IMR-90 (cell line): Measurements from ENCODE around the gene SLIT3. TPM values are rescaled to one million over a fixed set of nuclear protein-coding genes. Genes with fewer than 3 reads are reported as not detected.

Experiments
- ATAC-seq: fragments of 200-7000 bp; cut with Tn5 transposase; 2 replicates; pipeline ENCODE4 v1.9.1; 2020; ENCODE audit warnings: low read depth, mild to moderate bottlenecking, moderate library complexity
- BruUV-seq: library from RNA; stranded (reverse); fragments of 400-500 nt; replicated peaks from 2 replicates; lab custom pipeline; 2021; lab: Mats Ljungman, UMichigan
- CTCF ChIA-PET: fragments of 300-600 bp; formaldehyde crosslinking; extraction: SDS; loops from one replicate; lab custom pipeline; 2021; ENCODE audit warnings: antibody characterized with exemption; lab: Yijun Ruan, JAX
- POLR2A ChIA-PET: fragments of 300-600 bp; sonication (Branson Sonifier 250); formaldehyde crosslinking; loops from one replicate; lab custom pipeline; 2022; ENCODE audit warnings: antibody characterized with exemption; ENCODE audit not compliant: unreplicated experiment; lab: Charles Lee
- DNase-seq: peaks from one replicate; pipeline ENCODE4 v3.0.0; 2013
- H2AFZ ChIP-seq: replicated peaks from 2 replicates; pipeline ENCODE3; 2013; ENCODE audit warnings: low read length, mild to moderate bottlenecking; ENCODE audit not compliant: poor library complexity
- H2AK5ac ChIP-seq: 2 replicates; pipeline ENCODE4 v1.6.1; 2013; ENCODE audit warnings: low read depth, low read length, inconsistent platforms
- H2AK9ac ChIP-seq: replicated peaks from 2 replicates; pipeline ENCODE3; 2013; ENCODE audit warnings: mild to moderate bottlenecking, low read depth, low read length, moderate library complexity; ENCODE audit not compliant: poor library complexity
- H2BK120ac ChIP-seq: 2 replicates; pipeline ENCODE4 v1.6.1; 2013; ENCODE audit warnings: low read depth, low read length, inconsistent platforms
- H2BK15ac ChIP-seq: 3 replicates; pipeline ENCODE4 v1.6.1; 2013; ENCODE audit warnings: low read depth, low read length, inconsistent platforms
- H2BK20ac ChIP-seq: 2 replicates; pipeline ENCODE4 v1.6.1; 2013; ENCODE audit warnings: low read depth, mild to moderate bottlenecking, inconsistent platforms, low read length, moderate library complexity
- H2BK5ac ChIP-seq: 2 replicates; pipeline ENCODE4 v1.6.1; 2013; ENCODE audit warnings: mild to moderate bottlenecking, low read depth, low read length, inconsistent platforms; ENCODE audit not compliant: poor library complexity, severe bottlenecking
- H3K14ac ChIP-seq: replicated peaks from 2 replicates; pipeline ENCODE4 v1.6.1; 2013; ENCODE audit warnings: low read depth, low read length, inconsistent platforms
- H3K18ac ChIP-seq: 2 replicates; pipeline ENCODE4 v1.6.1; 2013; ENCODE audit warnings: low read depth, low read length, control low read depth
- H3K23ac ChIP-seq: 2 replicates; pipeline ENCODE4 v1.6.1; 2013; ENCODE audit warnings: low read depth, low read length, inconsistent platforms
- H3K27ac ChIP-seq: 2 replicates; pipeline ENCODE4 v1.5.1; 2013; ENCODE audit warnings: mild to moderate bottlenecking, control low read depth, low read length; ENCODE audit not compliant: insufficient read depth
- H3K27me3 ChIP-seq: 2 replicates; pipeline ENCODE4 v1.6.1; 2013; ENCODE audit warnings: low read length; ENCODE audit not compliant: control insufficient read depth, insufficient read depth
- H3K36me3 ChIP-seq: 2 replicates; pipeline ENCODE4 v1.6.1; 2013; ENCODE audit warnings: low read length, mixed read lengths; ENCODE audit not compliant: control insufficient read depth, insufficient read depth
- H3K4ac ChIP-seq: 2 replicates; pipeline ENCODE4 v1.6.1; 2013; ENCODE audit warnings: low read depth, low read length, inconsistent platforms
- H3K4me1 ChIP-seq: 2 replicates; pipeline ENCODE4 v1.6.1; 2013; ENCODE audit warnings: low read length, mixed read lengths; ENCODE audit not compliant: control insufficient read depth, insufficient read depth
- H3K4me2 ChIP-seq: 2 replicates; pipeline ENCODE4 v1.6.1; 2013; ENCODE audit warnings: low read depth, mild to moderate bottlenecking, control low read depth, low read length, moderate library complexity
- H3K4me3 ChIP-seq: 2 replicates; pipeline ENCODE4 v1.5.1; 2013; ENCODE audit warnings: low read depth, mild to moderate bottlenecking, control low read depth, low read length, moderate library complexity; ENCODE audit not compliant: insufficient read depth
- H3K56ac ChIP-seq: 2 replicates; pipeline ENCODE4 v1.6.1; 2013; ENCODE audit warnings: low read length, inconsistent platforms; ENCODE audit not compliant: insufficient read depth; ENCODE audit errors: extremely low read depth
- H3K79me1 ChIP-seq, 2 experiments: 2 replicates each; pipeline ENCODE4 v1.6.1; 2013; ENCODE audit warnings: low read length in 2 of 2, inconsistent platforms in 1 of 2, low read depth in 1 of 2
- H3K9ac ChIP-seq: 2 replicates; pipeline ENCODE4 v1.6.1; 2013; ENCODE audit warnings: low read depth, low read length, control low read depth
- H3K9me1 ChIP-seq: 2 replicates; pipeline ENCODE4 v1.6.1; 2013; ENCODE audit warnings: low read length, inconsistent platforms; ENCODE audit not compliant: insufficient read depth
- H3K9me3 ChIP-seq: 2 replicates; pipeline ENCODE4 v1.6.1; 2013; ENCODE audit warnings: low read length; ENCODE audit not compliant: control insufficient read depth, insufficient read depth
- H4K20me1 ChIP-seq: 2 replicates; pipeline ENCODE4 v1.6.1; 2013; ENCODE audit warnings: low read length, inconsistent platforms; ENCODE audit not compliant: insufficient read depth
- H4K5ac ChIP-seq: 2 replicates; pipeline ENCODE4 v1.6.1; 2013; ENCODE audit warnings: mild to moderate bottlenecking, low read depth, low read length, control low read depth
- H4K8ac ChIP-seq, 2 experiments: 2 replicates each; pipeline ENCODE4 v1.6.1; 2013; ENCODE audit warnings: low read depth in 2 of 2, low read length in 2 of 2, control low read depth in 1 of 2, inconsistent platforms in 1 of 2
- H4K91ac ChIP-seq: 2 replicates; pipeline ENCODE4 v1.6.1; 2013; ENCODE audit warnings: low read depth, low read length, inconsistent platforms; ENCODE audit not compliant: insufficient read depth
- BHLHE40 ChIP-seq: fragments of 150-350 bp; IDR thresholded peaks from 2 replicates; pipeline ENCODE4 v1.6.1; 2016; ENCODE audit warnings: mild to moderate bottlenecking, low read depth, low read length
- CEBPB ChIP-seq: IDR thresholded peaks from 2 replicates; pipeline ENCODE4 v1.6.1; 2012; ENCODE audit warnings: low read depth, low read length, improper control_type of control experiment
- MAFK ChIP-seq: IDR thresholded peaks from 2 replicates; pipeline ENCODE4 v1.6.1; 2012; ENCODE audit warnings: low read depth, low read length, improper control_type of control experiment
- MAZ ChIP-seq: IDR thresholded peaks from 2 replicates; pipeline ENCODE4 v1.6.1; 2012; ENCODE audit warnings: low read depth, mild to moderate bottlenecking, low read length, improper control_type of control experiment, moderate library complexity, borderline replicate concordance
- MXI1 ChIP-seq: IDR thresholded peaks from 2 replicates; pipeline ENCODE4 v1.6.1; 2012; ENCODE audit warnings: low read depth, mild to moderate bottlenecking, low read length, moderate library complexity, borderline replicate concordance
- NFE2L2 ChIP-seq: fragments of 150-350 bp; IDR thresholded peaks from 2 replicates; pipeline ENCODE4 v1.6.1; 2016; ENCODE audit warnings: low read depth, mild to moderate bottlenecking, low read length
- RAD21 ChIP-seq: IDR thresholded peaks from 2 replicates; pipeline ENCODE4 v1.6.1; 2012; ENCODE audit warnings: low read length, improper control_type of control experiment
- RFX5 ChIP-seq: IDR thresholded peaks from 2 replicates; pipeline ENCODE4 v1.8.0; 2012; ENCODE audit warnings: low read depth, mild to moderate bottlenecking, low read length, moderate library complexity
- SMC3 ChIP-seq: fragments of 150-350 bp; IDR thresholded peaks from 2 replicates; pipeline ENCODE4 v1.6.1; 2016; ENCODE audit warnings: low read depth, mild to moderate bottlenecking, antibody characterized with exemption, low read length, moderate library complexity
- WGBS, 2 experiments: methylation state at CpG; one replicate each; pipeline versions ENCODE4 v1.1.5 to v1.1.7; 2013; ENCODE audit warnings: missing lambda C conversion rate in 2 of 2; ENCODE audit not compliant: insufficient read length in 1 of 2; ENCODE audit errors: extremely low coverage in 2 of 2; 5-methylcytosine and 5-hydroxymethylcytosine counted together
- dilution Hi-C: fragments of 300-500 bp; cut with HindIII; formaldehyde crosslinking; loops from one replicate; pipeline ENCODE4 v1.14.3; 2018; ENCODE audit warnings: low sequenced_read_pairs; ENCODE audit not compliant: unreplicated experiment
- in situ Hi-C: fragments of 300-500 bp; cut with MboI; formaldehyde crosslinking; loops from 3 replicates; pipeline ENCODE4 v1.14.3; 2019; ENCODE audit warnings: low sequenced_read_pairs, inconsistent platforms, mixed read lengths
- intact Hi-C: fragments of 100-400 bp; cut with micrococcal nuclease; formaldehyde crosslinking; loops from 2 replicates; pipeline ENCODE4 v1.10.0; 2022
- polyA plus RNA-seq, 3 experiments: library from polyadenylated mRNA; depleted of rRNA; stranded (reverse); fragments of >200 nt; gene quantifications; 2 replicates each; pipeline ENCODE4 v1.2.3, GENCODE V29; 2012; ENCODE audit warnings: low replicate concordance in 1 of 3
- total RNA-seq: library from RNA; depleted of rRNA; stranded (reverse); fragments of >200 nt; gene quantifications from 2 replicates; pipeline ENCODE4 v1.2.3, GENCODE V29; 2012
- TF ChIP-seq, protein P1 (sequence below): fragments of 150-350 bp; IDR thresholded peaks from 2 replicates; pipeline ENCODE4 v1.6.1; 2017; ENCODE audit warnings: mild to moderate bottlenecking, antibody characterized with exemption, low read length, low read depth

SLIT3 gene
- total and polyA plus RNA-seq, 2 of the 4 experiments (the other 2 are of a cell fraction) = 0.18 to 0.50 TPM

DNA sequence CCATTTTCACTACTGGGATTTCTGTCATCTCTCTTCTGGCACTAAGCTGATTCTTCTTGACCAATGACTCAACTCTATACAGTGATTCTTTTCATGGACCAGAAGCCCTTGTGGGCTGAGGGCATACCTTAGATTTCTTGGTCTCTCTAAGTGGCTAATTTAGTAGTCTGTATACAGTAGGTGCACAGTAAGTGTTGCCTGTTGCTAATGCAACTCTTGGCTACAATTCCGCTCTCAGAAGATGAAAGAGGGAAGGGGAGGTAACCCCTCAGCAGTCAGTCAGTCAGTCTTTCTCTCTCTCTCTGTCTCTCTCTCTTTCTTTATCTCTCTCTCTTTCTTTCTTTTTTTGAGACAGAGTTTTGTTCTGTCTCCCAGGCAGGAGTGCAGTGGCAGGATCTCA lies 606.6 kb downstream of the SLIT3 start:
- Histone ChIP-seq H2AK5ac (no peak overlapping the region), H3K4me3 (no peak overlapping the region), H4K20me1 (no peaks in the 10 kb centered on the region), H2BK120ac (no peak overlapping the region), H2BK15ac (no peak overlapping the region), H3K9ac (no peak overlapping the region), H3K4me2 (no peak overlapping the region), H3K4ac (no peak overlapping the region), H3K4me1 (no peaks in the 10 kb centered on the region), H3K14ac (no peak overlapping the region), H3K9me1 (no peaks in the 10 kb centered on the region), H3K79me1 (no peaks in the 10 kb centered on the region), H3K27me3 (peaks cover 5% of the 10 kb centered on the region), H3K23ac (no peak overlapping the region), H2AK9ac (no peak overlapping the region), H3K36me3 (no peaks in the 10 kb centered on the region), H3K18ac (no peak overlapping the region), H4K8ac (no peak overlapping the region), H4K91ac (no peak overlapping the region), H3K56ac (no peak overlapping the region), H2AFZ (no peak overlapping the region), H3K27ac (no peak overlapping the region), H2BK5ac (no peak overlapping the region), H3K9me3 (no peaks in the 10 kb centered on the region), H2BK20ac (no peak overlapping the region), H4K5ac (no peak overlapping the region)
- no CpG with 5 or more reads among the region's 1 CpG for WGBS, 2 experiments
- ATAC-seq = no peak
- intact Hi-C loops = no loop called here
- in situ Hi-C loops = loop anchor here (25.0 kb wide), 1 partner anchor 868 kb away; no protein-coding TSS in a partner anchor
- dilution Hi-C loops = no loop called here
- DNase-seq = no peak
- BruUV-seq = no TSS peak
- CTCF ChIA-PET = no interaction called here
- POLR2A ChIA-PET = no interaction called here
- no peak for TF ChIP-seq RFX5
- TF ChIP-seq MAFK = no peak
- no peak for TF ChIP-seq BHLHE40
- TF ChIP-seq, protein P1, sequence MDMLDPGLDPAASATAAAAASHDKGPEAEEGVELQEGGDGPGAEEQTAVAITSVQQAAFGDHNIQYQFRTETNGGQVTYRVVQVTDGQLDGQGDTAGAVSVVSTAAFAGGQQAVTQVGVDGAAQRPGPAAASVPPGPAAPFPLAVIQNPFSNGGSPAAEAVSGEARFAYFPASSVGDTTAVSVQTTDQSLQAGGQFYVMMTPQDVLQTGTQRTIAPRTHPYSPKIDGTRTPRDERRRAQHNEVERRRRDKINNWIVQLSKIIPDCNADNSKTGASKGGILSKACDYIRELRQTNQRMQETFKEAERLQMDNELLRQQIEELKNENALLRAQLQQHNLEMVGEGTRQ = no peak
- no peak for TF ChIP-seq MXI1
- TF ChIP-seq RAD21 = no peak
- TF ChIP-seq CEBPB = no peak
- TF ChIP-seq NFE2L2 = no peak
- no peak for TF ChIP-seq MAZ
- no peak for TF ChIP-seq SMC3
